Activated naive CD8-positive, alpha-beta T cell treated with anti-CD3 and anti-CD28 coated beads for 36 hours (primary cell): Measurements from ENCODE around the gene AKTIP. TPM values are rescaled to one million over a fixed set of nuclear protein-coding genes. Genes with fewer than 3 reads are reported as not detected.
A peak's percentile ranks its signal among the peaks of the same experiment; 100 is the strongest.
"Not testable (repeated sequence)": the region's sequence is repeated elsewhere in the genome, so short reads cannot be mapped to it uniquely, and the experiment has no call there.

Experiments
- DNase-seq: peaks from one replicate; pipeline ENCODE4 v3.0.0; 2021
- H3K27ac Mint-ChIP-seq: one replicate; pipeline ENCODE4 v1.8.0; 2022; ENCODE audit warnings: mild to moderate bottlenecking, moderate library complexity, mixed read lengths
- H3K27me3 Mint-ChIP-seq: one replicate; pipeline ENCODE4 v1.8.0; 2022; ENCODE audit warnings: mild to moderate bottlenecking, mixed read lengths
- H3K36me3 Mint-ChIP-seq: one replicate; pipeline ENCODE4 v1.8.0; 2021; ENCODE audit warnings: mild to moderate bottlenecking, mixed read lengths
- H3K4me1 Mint-ChIP-seq: one replicate; pipeline ENCODE4 v1.8.0; 2021; ENCODE audit warnings: mixed read lengths
- H3K4me3 Mint-ChIP-seq: one replicate; pipeline ENCODE4 v1.8.0; 2022; ENCODE audit warnings: mild to moderate bottlenecking, moderate library complexity, mixed read lengths
- H3K9me3 Mint-ChIP-seq: one replicate; pipeline ENCODE4 v1.8.0; 2022; ENCODE audit warnings: mixed read lengths
- total RNA-seq, 2 experiments: library from RNA; stranded (reverse); gene quantifications; one replicate each; pipeline ENCODE4 v1.2.3, GENCODE V29; 2021

AKTIP gene
- total RNA-seq: 10 to 100 TPM; 26.6 to 27.1 TPM

- Mint-ChIP-seq H3K4me3 (peak within 1 kb of the TSS; percentile 97), H3K4me1 (peaks cover 53% of the 10 kb centered on the region), H3K36me3 (peaks cover 23% of the 10 kb centered on the region), H3K9me3 (no peaks in the 10 kb centered on the region), H3K27ac (peak within 1 kb of the TSS; percentile 94), H3K27me3 (no peaks in the 10 kb centered on the region)
- DNase-seq: peak; percentile 74
These were observed at the start of gene AKTIP for GRCh38 chr16:53502331-53503269. TSS of gene AKTIP (minus strand) at chr16:53503209. CDS start at chr16:53500259, 2,950 bp downstream.

- Mint-ChIP-seq H3K27ac (peak overlapping the region; percentile 8), H3K4me3 (no peak overlapping the region)
These were observed 47.1 kb upstream of the AKTIP start for GRCh38 chr16:53549970-53550690.

GRCh38 chr16:53546988-53547391, 44.0 kb upstream of the AKTIP start:
- Mint-ChIP-seq H3K4me1 (peaks cover 35% of the 10 kb centered on the region), H3K36me3 (no peaks in the 10 kb centered on the region), H3K27me3 (peaks cover 86% of the 10 kb centered on the region), H3K27ac (no peak overlapping the region), H3K9me3 (no peaks in the 10 kb centered on the region), H3K4me3 (no peak overlapping the region)
- DNase-seq: no peak

More at GRCh38 chr16:53549970-53550690, 47.1 kb upstream of the AKTIP start:
- Mint-ChIP-seq H3K36me3 (no peaks in the 10 kb centered on the region), H3K4me1 (peaks cover 26% of the 10 kb centered on the region), H3K27me3 (peaks cover 60% of the 10 kb centered on the region), H3K9me3 (no peaks in the 10 kb centered on the region)
- DNase-seq: peak; percentile 34

GRCh38 chr16:53545433-53545832, 42.4 kb upstream of the AKTIP start:
- no peaks in the 10 kb centered on the region for H3K36me3 Mint-ChIP-seq
- H3K27me3 Mint-ChIP-seq: peaks cover 86% of the 10 kb centered on the region
- no peak overlapping the region for H3K4me3 Mint-ChIP-seq
- H3K9me3 Mint-ChIP-seq: no peaks in the 10 kb centered on the region
- no peak overlapping the region for H3K27ac Mint-ChIP-seq
- H3K4me1 Mint-ChIP-seq: peaks cover 32% of the 10 kb centered on the region
- DNase-seq: peak; percentile 14

- no peak overlapping the region for H3K4me3 Mint-ChIP-seq
These were observed 39.3 kb upstream of the AKTIP start for GRCh38 chr16:53542283-53542682.

GRCh38 chr16:53541326-53541725, 38.3 kb upstream of the AKTIP start:
- H3K4me1 Mint-ChIP-seq: peaks cover 14% of the 10 kb centered on the region
- no peak overlapping the region for H3K27ac Mint-ChIP-seq
- no peak for DNase-seq
- H3K9me3 Mint-ChIP-seq: no peaks in the 10 kb centered on the region
- H3K27me3 Mint-ChIP-seq: peaks cover 55% of the 10 kb centered on the region
- H3K36me3 Mint-ChIP-seq: no peaks in the 10 kb centered on the region
- H3K4me3 Mint-ChIP-seq: no peak overlapping the region

More at GRCh38 chr16:53542283-53542682, 39.3 kb upstream of the AKTIP start:
- Mint-ChIP-seq H3K4me1 (peaks cover 23% of the 10 kb centered on the region), H3K9me3 (no peaks in the 10 kb centered on the region), H3K36me3 (no peaks in the 10 kb centered on the region), H3K27ac (no peak overlapping the region), H3K27me3 (peaks cover 60% of the 10 kb centered on the region)
- DNase-seq: no peak

- not testable (repeated sequence) for H3K9me3 Mint-ChIP-seq, H3K4me3 Mint-ChIP-seq, H3K36me3 Mint-ChIP-seq, DNase-seq, H3K27ac Mint-ChIP-seq
- peaks cover 55% of the 10 kb centered on the region for H3K27me3 Mint-ChIP-seq
- peaks cover 12% of the 10 kb centered on the region for H3K4me1 Mint-ChIP-seq
These were observed 37.0 kb upstream of the AKTIP start for GRCh38 chr16:53539759-53540718.

GRCh38 chr16:53539346-53539745, 36.3 kb upstream of the AKTIP start:
- Mint-ChIP-seq H3K27me3 (peaks cover 49% of the 10 kb centered on the region), H3K4me1 (peaks cover 12% of the 10 kb centered on the region)
- not testable (repeated sequence) for H3K27ac Mint-ChIP-seq, H3K9me3 Mint-ChIP-seq, DNase-seq, H3K4me3 Mint-ChIP-seq, H3K36me3 Mint-ChIP-seq

- H3K4me1 Mint-ChIP-seq: peaks cover 14% of the 10 kb centered on the region
- no peak overlapping the region for H3K27ac Mint-ChIP-seq
These were observed 34.6 kb upstream of the AKTIP start for GRCh38 chr16:53537626-53538025.

GRCh38 chr16:53534206-53534605, 31.2 kb upstream of the AKTIP start:
- Mint-ChIP-seq H3K4me3 (no peak overlapping the region), H3K27ac (no peak overlapping the region), H3K4me1 (peaks cover 14% of the 10 kb centered on the region), H3K27me3 (peaks cover 22% of the 10 kb centered on the region), H3K36me3 (no peaks in the 10 kb centered on the region), H3K9me3 (no peaks in the 10 kb centered on the region)
- DNase-seq: no peak

More at GRCh38 chr16:53537626-53538025, 34.6 kb upstream of the AKTIP start:
- no peak for DNase-seq
- H3K9me3 Mint-ChIP-seq: no peaks in the 10 kb centered on the region
- peaks cover 33% of the 10 kb centered on the region for H3K27me3 Mint-ChIP-seq
- H3K4me3 Mint-ChIP-seq: no peak overlapping the region
- no peaks in the 10 kb centered on the region for H3K36me3 Mint-ChIP-seq

GRCh38 chr16:53530741-53531140, 27.7 kb upstream of the AKTIP start:
- Mint-ChIP-seq H3K36me3 (no peaks in the 10 kb centered on the region), H3K4me3 (no peak overlapping the region), H3K9me3 (no peaks in the 10 kb centered on the region), H3K4me1 (peaks cover 14% of the 10 kb centered on the region), H3K27me3 (peaks cover 15% of the 10 kb centered on the region), H3K27ac (no peak overlapping the region)
- DNase-seq: no peak

- Mint-ChIP-seq H3K27me3 (peaks cover 15% of the 10 kb centered on the region), H3K27ac (no peak overlapping the region), H3K9me3 (no peaks in the 10 kb centered on the region), H3K4me1 (peaks cover 10% of the 10 kb centered on the region), H3K4me3 (no peak overlapping the region), H3K36me3 (no peaks in the 10 kb centered on the region)
- no peak for DNase-seq
These were observed 27.0 kb upstream of the AKTIP start for GRCh38 chr16:53530046-53530445.

GRCh38 chr16:53529513-53529912, 26.5 kb upstream of the AKTIP start:
- Mint-ChIP-seq H3K27ac (no peak overlapping the region), H3K27me3 (peaks cover 15% of the 10 kb centered on the region), H3K4me1 (peaks cover 6% of the 10 kb centered on the region), H3K4me3 (no peak overlapping the region), H3K9me3 (no peaks in the 10 kb centered on the region), H3K36me3 (no peaks in the 10 kb centered on the region)
- DNase-seq: no peak

- Mint-ChIP-seq H3K9me3 (no peaks in the 10 kb centered on the region), H3K27ac (no peak overlapping the region), H3K36me3 (no peaks in the 10 kb centered on the region), H3K27me3 (peaks cover 15% of the 10 kb centered on the region), H3K4me1 (no peaks in the 10 kb centered on the region), H3K4me3 (no peak overlapping the region)
- DNase-seq: no peak
These were observed 25.8 kb upstream of the AKTIP start for GRCh38 chr16:53528797-53529196.
